Measurements from ENCODE around the gene MAEL. TPM values are rescaled to one million over a fixed set of nuclear protein-coding genes. Genes with fewer than 3 reads are reported as not detected.

Gene MAEL
- total and polyA plus RNA-seq, 2 experiments from 2014 or later, result 0.76 to 0.95 TPM

DNA sequence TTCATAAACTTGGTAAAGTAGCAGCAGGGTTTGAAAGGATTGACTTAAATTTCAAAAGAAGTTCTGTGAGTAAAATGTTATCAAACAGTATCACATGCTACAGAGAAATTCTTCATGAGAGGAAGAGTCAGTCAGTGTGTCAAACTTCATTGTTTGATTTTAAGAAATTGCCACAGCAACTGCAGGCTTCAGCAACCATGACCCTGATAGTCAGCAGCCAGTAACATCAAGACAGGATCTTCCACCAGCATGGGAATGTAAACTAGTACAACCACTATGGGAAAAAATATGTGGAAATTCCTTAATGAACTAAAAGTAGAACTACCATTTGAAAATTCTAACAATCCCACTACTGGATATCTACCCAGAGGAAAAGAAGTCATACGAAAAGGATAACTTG, 11.5 kb downstream of the MAEL start:
- no peak overlapping the region for H2AFZ ChIP-seq
- no peak for TF ChIP-seq POLR2AphosphoS5 (IDR thresholded peaks at IDR 0.05; ENCODE audit: low read depth)
- no peak for TF ChIP-seq STAT1 (IDR thresholded peaks at IDR 0.05; ENCODE audit: unreplicated experiment)
- TF ChIP-seq, protein P1, sequence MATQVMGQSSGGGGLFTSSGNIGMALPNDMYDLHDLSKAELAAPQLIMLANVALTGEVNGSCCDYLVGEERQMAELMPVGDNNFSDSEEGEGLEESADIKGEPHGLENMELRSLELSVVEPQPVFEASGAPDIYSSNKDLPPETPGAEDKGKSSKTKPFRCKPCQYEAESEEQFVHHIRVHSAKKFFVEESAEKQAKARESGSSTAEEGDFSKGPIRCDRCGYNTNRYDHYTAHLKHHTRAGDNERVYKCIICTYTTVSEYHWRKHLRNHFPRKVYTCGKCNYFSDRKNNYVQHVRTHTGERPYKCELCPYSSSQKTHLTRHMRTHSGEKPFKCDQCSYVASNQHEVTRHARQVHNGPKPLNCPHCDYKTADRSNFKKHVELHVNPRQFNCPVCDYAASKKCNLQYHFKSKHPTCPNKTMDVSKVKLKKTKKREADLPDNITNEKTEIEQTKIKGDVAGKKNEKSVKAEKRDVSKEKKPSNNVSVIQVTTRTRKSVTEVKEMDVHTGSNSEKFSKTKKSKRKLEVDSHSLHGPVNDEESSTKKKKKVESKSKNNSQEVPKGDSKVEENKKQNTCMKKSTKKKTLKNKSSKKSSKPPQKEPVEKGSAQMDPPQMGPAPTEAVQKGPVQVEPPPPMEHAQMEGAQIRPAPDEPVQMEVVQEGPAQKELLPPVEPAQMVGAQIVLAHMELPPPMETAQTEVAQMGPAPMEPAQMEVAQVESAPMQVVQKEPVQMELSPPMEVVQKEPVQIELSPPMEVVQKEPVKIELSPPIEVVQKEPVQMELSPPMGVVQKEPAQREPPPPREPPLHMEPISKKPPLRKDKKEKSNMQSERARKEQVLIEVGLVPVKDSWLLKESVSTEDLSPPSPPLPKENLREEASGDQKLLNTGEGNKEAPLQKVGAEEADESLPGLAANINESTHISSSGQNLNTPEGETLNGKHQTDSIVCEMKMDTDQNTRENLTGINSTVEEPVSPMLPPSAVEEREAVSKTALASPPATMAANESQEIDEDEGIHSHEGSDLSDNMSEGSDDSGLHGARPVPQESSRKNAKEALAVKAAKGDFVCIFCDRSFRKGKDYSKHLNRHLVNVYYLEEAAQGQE (IDR thresholded peaks at IDR 0.05; ENCODE audit: unreplicated experiment), result no peak
- TF ChIP-seq, protein P2, sequence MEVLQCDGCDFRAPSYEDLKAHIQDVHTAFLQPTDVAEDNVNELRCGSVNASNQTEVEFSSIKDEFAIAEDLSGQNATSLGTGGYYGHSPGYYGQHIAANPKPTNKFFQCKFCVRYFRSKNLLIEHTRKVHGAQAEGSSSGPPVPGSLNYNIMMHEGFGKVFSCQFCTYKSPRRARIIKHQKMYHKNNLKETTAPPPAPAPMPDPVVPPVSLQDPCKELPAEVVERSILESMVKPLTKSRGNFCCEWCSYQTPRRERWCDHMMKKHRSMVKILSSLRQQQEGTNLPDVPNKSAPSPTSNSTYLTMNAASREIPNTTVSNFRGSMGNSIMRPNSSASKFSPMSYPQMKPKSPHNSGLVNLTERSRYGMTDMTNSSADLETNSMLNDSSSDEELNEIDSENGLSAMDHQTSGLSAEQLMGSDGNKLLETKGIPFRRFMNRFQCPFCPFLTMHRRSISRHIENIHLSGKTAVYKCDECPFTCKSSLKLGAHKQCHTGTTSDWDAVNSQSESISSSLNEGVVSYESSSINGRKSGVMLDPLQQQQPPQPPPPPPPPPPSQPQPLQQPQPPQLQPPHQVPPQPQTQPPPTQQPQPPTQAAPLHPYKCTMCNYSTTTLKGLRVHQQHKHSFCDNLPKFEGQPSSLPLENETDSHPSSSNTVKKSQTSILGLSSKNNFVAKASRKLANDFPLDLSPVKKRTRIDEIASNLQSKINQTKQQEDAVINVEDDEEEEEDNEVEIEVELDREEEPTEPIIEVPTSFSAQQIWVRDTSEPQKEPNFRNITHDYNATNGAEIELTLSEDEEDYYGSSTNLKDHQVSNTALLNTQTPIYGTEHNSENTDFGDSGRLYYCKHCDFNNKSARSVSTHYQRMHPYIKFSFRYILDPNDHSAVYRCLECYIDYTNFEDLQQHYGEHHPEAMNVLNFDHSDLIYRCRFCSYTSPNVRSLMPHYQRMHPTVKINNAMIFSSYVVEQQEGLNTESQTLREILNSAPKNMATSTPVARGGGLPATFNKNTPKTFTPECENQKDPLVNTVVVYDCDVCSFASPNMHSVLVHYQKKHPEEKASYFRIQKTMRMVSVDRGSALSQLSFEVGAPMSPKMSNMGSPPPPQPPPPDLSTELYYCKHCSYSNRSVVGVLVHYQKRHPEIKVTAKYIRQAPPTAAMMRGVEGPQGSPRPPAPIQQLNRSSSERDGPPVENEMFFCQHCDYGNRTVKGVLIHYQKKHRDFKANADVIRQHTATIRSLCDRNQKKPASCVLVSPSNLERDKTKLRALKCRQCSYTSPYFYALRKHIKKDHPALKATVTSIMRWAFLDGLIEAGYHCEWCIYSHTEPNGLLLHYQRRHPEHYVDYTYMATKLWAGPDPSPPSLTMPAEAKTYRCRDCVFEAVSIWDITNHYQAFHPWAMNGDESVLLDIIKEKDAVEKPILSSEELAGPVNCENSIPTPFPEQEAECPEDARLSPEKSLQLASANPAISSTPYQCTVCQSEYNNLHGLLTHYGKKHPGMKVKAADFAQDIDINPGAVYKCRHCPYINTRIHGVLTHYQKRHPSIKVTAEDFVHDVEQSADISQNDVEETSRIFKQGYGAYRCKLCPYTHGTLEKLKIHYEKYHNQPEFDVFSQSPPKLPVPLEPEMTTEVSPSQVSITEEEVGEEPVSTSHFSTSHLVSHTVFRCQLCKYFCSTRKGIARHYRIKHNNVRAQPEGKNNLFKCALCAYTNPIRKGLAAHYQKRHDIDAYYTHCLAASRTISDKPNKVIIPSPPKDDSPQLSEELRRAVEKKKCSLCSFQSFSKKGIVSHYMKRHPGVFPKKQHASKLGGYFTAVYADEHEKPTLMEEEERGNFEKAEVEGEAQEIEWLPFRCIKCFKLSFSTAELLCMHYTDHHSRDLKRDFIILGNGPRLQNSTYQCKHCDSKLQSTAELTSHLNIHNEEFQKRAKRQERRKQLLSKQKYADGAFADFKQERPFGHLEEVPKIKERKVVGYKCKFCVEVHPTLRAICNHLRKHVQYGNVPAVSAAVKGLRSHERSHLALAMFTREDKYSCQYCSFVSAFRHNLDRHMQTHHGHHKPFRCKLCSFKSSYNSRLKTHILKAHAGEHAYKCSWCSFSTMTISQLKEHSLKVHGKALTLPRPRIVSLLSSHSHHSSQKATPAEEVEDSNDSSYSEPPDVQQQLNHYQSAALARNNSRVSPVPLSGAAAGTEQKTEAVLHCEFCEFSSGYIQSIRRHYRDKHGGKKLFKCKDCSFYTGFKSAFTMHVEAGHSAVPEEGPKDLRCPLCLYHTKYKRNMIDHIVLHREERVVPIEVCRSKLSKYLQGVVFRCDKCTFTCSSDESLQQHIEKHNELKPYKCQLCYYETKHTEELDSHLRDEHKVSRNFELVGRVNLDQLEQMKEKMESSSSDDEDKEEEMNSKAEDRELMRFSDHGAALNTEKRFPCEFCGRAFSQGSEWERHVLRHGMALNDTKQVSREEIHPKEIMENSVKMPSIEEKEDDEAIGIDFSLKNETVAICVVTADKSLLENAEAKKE (CRISPR knock-in tag; IDR thresholded peaks at IDR 0.05), result no peak
- TF ChIP-seq EZH2phosphoT487 (IDR thresholded peaks at IDR 0.05; ENCODE audit: unreplicated experiment), result no peak
- TF ChIP-seq NANOG (IDR thresholded peaks at IDR 0.05; ENCODE audit: borderline replicate concordance), result no peak
- no peak for TF ChIP-seq ZNF331 (CRISPR knock-in tag; IDR thresholded peaks at IDR 0.05; ENCODE audit: low read depth)
- TF ChIP-seq, protein P3, sequence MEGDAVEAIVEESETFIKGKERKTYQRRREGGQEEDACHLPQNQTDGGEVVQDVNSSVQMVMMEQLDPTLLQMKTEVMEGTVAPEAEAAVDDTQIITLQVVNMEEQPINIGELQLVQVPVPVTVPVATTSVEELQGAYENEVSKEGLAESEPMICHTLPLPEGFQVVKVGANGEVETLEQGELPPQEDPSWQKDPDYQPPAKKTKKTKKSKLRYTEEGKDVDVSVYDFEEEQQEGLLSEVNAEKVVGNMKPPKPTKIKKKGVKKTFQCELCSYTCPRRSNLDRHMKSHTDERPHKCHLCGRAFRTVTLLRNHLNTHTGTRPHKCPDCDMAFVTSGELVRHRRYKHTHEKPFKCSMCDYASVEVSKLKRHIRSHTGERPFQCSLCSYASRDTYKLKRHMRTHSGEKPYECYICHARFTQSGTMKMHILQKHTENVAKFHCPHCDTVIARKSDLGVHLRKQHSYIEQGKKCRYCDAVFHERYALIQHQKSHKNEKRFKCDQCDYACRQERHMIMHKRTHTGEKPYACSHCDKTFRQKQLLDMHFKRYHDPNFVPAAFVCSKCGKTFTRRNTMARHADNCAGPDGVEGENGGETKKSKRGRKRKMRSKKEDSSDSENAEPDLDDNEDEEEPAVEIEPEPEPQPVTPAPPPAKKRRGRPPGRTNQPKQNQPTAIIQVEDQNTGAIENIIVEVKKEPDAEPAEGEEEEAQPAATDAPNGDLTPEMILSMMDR (conservative IDR thresholded peaks at IDR 0.05; ENCODE audit: low read depth in 2 of 2), result no peak
- TF ChIP-seq, protein P4, sequence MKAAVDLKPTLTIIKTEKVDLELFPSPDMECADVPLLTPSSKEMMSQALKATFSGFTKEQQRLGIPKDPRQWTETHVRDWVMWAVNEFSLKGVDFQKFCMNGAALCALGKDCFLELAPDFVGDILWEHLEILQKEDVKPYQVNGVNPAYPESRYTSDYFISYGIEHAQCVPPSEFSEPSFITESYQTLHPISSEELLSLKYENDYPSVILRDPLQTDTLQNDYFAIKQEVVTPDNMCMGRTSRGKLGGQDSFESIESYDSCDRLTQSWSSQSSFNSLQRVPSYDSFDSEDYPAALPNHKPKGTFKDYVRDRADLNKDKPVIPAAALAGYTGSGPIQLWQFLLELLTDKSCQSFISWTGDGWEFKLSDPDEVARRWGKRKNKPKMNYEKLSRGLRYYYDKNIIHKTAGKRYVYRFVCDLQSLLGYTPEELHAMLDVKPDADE (IDR thresholded peaks at IDR 0.05), result no peak
- no peak for TF ChIP-seq EZH2 (IDR thresholded peaks at IDR 0.05; ENCODE audit: low read depth, unreplicated experiment)
- TF ChIP-seq ZNF114 (CRISPR knock-in tag; IDR thresholded peaks at IDR 0.05), result no peak
- no peak for TF ChIP-seq CREB1 (CRISPR knock-in tag; IDR thresholded peaks at IDR 0.05; ENCODE audit: low read depth)
- TF ChIP-seq JUNB (IDR thresholded peaks at IDR 0.05; ENCODE audit: unreplicated experiment), result no peak
- H3K36me3 ChIP-seq (ENCODE audit: insufficient read depth), result no peaks in the 10 kb centered on the region
- no peaks in the 10 kb centered on the region for H3K27me3 Mint-ChIP-seq (ENCODE audit: insufficient read depth, low read depth, poor library complexity)
- H3K4me3 Mint-ChIP-seq, result no peak overlapping the region
- peaks cover 6% of the 10 kb centered on the region for H3K4me1 ChIP-seq (ENCODE audit: insufficient read depth)
- no peak overlapping the region for H3K27ac ChIP-seq (ENCODE audit: low read depth)
- H3K4me1 Mint-ChIP-seq, result peaks cover 13% of the 10 kb centered on the region; the same call in 2 of the 3 replicates
- no peaks in the 10 kb centered on the region for H3K27me3 ChIP-seq (ENCODE audit: insufficient read depth)
- H3K36me3 Mint-ChIP-seq (ENCODE audit: low read depth), result no peaks in the 10 kb centered on the region
- H3K4me3 ChIP-seq, result no peak overlapping the region
- H3F3A ChIP-seq (replicated peaks; ENCODE audit: low read depth), result no peaks in the 10 kb centered on the region
- no peak overlapping the region for H3K27ac Mint-ChIP-seq
- DNase-seq (ENCODE audit: low spot score) (no peak), ATAC-seq (no peak)
- H3K9me3 Mint-ChIP-seq, result no peaks in the 10 kb centered on the region
- H3K4me2 ChIP-seq, result no peak overlapping the region
- H4K20me1 ChIP-seq (replicated peaks; ENCODE audit: insufficient read depth), result no peaks in the 10 kb centered on the region
- no peaks in the 10 kb centered on the region for H3K79me2 ChIP-seq (replicated peaks; ENCODE audit: insufficient read depth)
- H3K9me2 ChIP-seq (ENCODE audit: insufficient read depth), result no peaks in the 10 kb centered on the region
